HCT116 (cell line): ENCODE results near the gene CLDN12. TPM values are rescaled to one million over a fixed set of nuclear protein-coding genes. Genes with fewer than 3 reads are reported as not detected.
"Not testable (repeated sequence)": the region's sequence is repeated elsewhere in the genome, so short reads cannot be mapped to it uniquely, and the experiment has no call there.

Experiments used
- ATAC-seq: fragments of 200-7000 bp; cut with Tn5 transposase; 2 replicates; pipeline ENCODE4 v1.9.1; 2020; ENCODE audit warnings: mild to moderate bottlenecking, moderate library complexity
- BruUV-seq: library from RNA; stranded (reverse); fragments of 400-500 nt; replicated peaks from 2 replicates; lab custom pipeline; 2021; lab: Mats Ljungman, UMichigan
- CTCF ChIA-PET: fragments of 300-600 bp; sonication (Branson Sonifier 250); formaldehyde crosslinking; loops from one replicate; lab custom pipeline; 2021; ENCODE audit warnings: antibody characterized with exemption; lab: Charles Lee
- POLR2A ChIA-PET: fragments of 300-600, 350-600 bp; sonication (Branson Sonifier 250); formaldehyde crosslinking; loops from one replicate; lab custom pipeline; 2021; ENCODE audit warnings: antibody characterized with exemption; lab: Charles Lee
- RAD21 ChIA-PET, 2 experiments: fragments of 300-600 bp; sonication (Branson Sonifier 250); formaldehyde crosslinking; loops; one replicate each; lab custom pipeline; 2023; ENCODE audit warnings: low total read pairs in 2 of 2; ENCODE audit not compliant: uncharacterized antibody in 2 of 2, unreplicated experiment in 2 of 2, low non-redundant PET in 1 of 2; lab: Charles Lee
- DNase-seq: peaks from one replicate; pipeline ENCODE4 v3.0.0-alpha.2; 2010; ENCODE audit warnings: low read depth, low spot score
- H2AFZ ChIP-seq: fragments of 200-600 bp; shearing (Covaris generic), sonication (generic); 2 replicates; pipeline ENCODE4 v1.6.1; 2017; ENCODE audit warnings: low read depth, mixed run types, mixed read lengths, antibody characterized with exemption, low read length; ENCODE audit not compliant: poor library complexity, severe bottlenecking
- H3K27ac ChIP-seq: 2 replicates; pipeline ENCODE4 v1.5.1; 2012; ENCODE audit warnings: low read depth, low read length
- H3K27me3 ChIP-seq: fragments of 200-600 bp; sonication (generic); 2 replicates; pipeline ENCODE4 v1.6.1; 2016; ENCODE audit warnings: mixed run types, low read length, mixed read lengths; ENCODE audit not compliant: insufficient read depth
- H3K36me3 ChIP-seq, 2 experiments: fragments of 200-500 bp in 1 of 2; fragments of 200-600 bp in 1 of 2; sonication (Bioruptor generic) in 1 of 2; sonication (generic) in 1 of 2; 2 replicates each; pipeline versions ENCODE4 v1.5.1 to v1.6.1; 2014 to 2016; ENCODE audit warnings: low read length in 2 of 2, inconsistent platforms in 1 of 2, mixed read lengths in 1 of 2, mixed run types in 1 of 2; ENCODE audit not compliant: insufficient read depth in 2 of 2, control insufficient read depth in 1 of 2
- H3K4me1 ChIP-seq, 2 experiments: fragments of 200-600 bp in 1 of 2; sonication (generic) in 1 of 2; 2 replicates each; pipeline versions ENCODE4 v1.5.1 to v1.6.1; 2012 to 2017; ENCODE audit warnings: low read length in 2 of 2, inconsistent platforms in 1 of 2, mild to moderate bottlenecking in 1 of 2, mixed read lengths in 1 of 2, mixed run types in 1 of 2, moderate library complexity in 1 of 2; ENCODE audit not compliant: insufficient read depth in 2 of 2, control insufficient read depth in 1 of 2
- H3K4me2 ChIP-seq: fragments of 200-600 bp; sonication (generic); 2 replicates; pipeline ENCODE4 v1.6.1; 2017; ENCODE audit warnings: mixed run types, low read length, mixed read lengths
- H3K4me3 ChIP-seq, 2 experiments: fragments of 200-600 bp in 1 of 2; sonication (generic) in 1 of 2; replicated peaks in 1 of 2; 2 replicates each; pipeline ENCODE4 v1.5.1; 2011 to 2016; ENCODE audit warnings: low read length in 2 of 2, control low read depth in 1 of 2, low read depth in 1 of 2, mild to moderate bottlenecking in 1 of 2, mixed read lengths in 1 of 2, mixed run types in 1 of 2
- H3K79me2 ChIP-seq: fragments of 200-600 bp; sonication (generic); 2 replicates; pipeline ENCODE4 v1.6.1; 2017; ENCODE audit warnings: mild to moderate bottlenecking, mixed run types, low read length, moderate library complexity, mixed read lengths; ENCODE audit not compliant: insufficient read depth
- H3K9ac ChIP-seq: fragments of 200-600 bp; sonication (generic); 2 replicates; pipeline ENCODE4 v1.6.1; 2016; ENCODE audit warnings: low read length, mixed read lengths
- H3K9me2 ChIP-seq: fragments of 200-600 bp; sonication (generic), shearing (Covaris generic); 2 replicates; pipeline ENCODE4 v1.6.1; 2017; ENCODE audit warnings: mixed run types, mild to moderate bottlenecking, moderate library complexity; ENCODE audit not compliant: insufficient read depth
- H3K9me3 ChIP-seq, 2 experiments: fragments of 200-500 bp in 1 of 2; fragments of 200-600 bp in 1 of 2; sonication (Bioruptor generic) in 1 of 2; sonication (generic) in 1 of 2; 2 replicates each; pipeline ENCODE4 v1.6.1; 2014 to 2017; ENCODE audit warnings: low read length in 2 of 2, mixed read lengths in 2 of 2, inconsistent platforms in 1 of 2, low read depth in 1 of 2, mild to moderate bottlenecking in 1 of 2, mixed run types in 1 of 2, moderate library complexity in 1 of 2; ENCODE audit not compliant: control insufficient read depth in 1 of 2, insufficient read depth in 1 of 2
- H4K20me1 ChIP-seq: fragments of 200-600 bp; sonication (generic), shearing (Covaris generic); 2 replicates; pipeline ENCODE4 v1.6.1; 2017; ENCODE audit warnings: mixed run types, mild to moderate bottlenecking, moderate library complexity; ENCODE audit not compliant: insufficient read depth
- CBX3 ChIP-seq: IDR thresholded peaks from 2 replicates; pipeline ENCODE4 v1.6.1; 2012; ENCODE audit warnings: low read depth
- CEBPB ChIP-seq: IDR thresholded peaks from 2 replicates; pipeline ENCODE4 v1.6.1; 2012; ENCODE audit warnings: low read depth
- EZH2phosphoT487 ChIP-seq: fragments of 200-600 bp; IDR thresholded peaks from 2 replicates; pipeline ENCODE4 v1.6.1; 2018; ENCODE audit warnings: antibody characterized with exemption, borderline replicate concordance
- FOSL1 ChIP-seq: IDR thresholded peaks from 2 replicates; pipeline ENCODE4 v1.6.1; 2012; ENCODE audit warnings: low read depth
- JUND ChIP-seq: IDR thresholded peaks from 2 replicates; pipeline ENCODE4 v1.6.1; 2012
- SIN3A ChIP-seq: IDR thresholded peaks from 2 replicates; pipeline ENCODE4 v1.6.1; 2012; ENCODE audit warnings: low read depth
- SRF ChIP-seq: IDR thresholded peaks from 2 replicates; pipeline ENCODE4 v1.6.1; 2012; ENCODE audit warnings: low read depth
- ZNF274 ChIP-seq: fragments of 200-500 bp; sonication (Bioruptor generic); IDR thresholded peaks from 2 replicates; pipeline ENCODE4 v1.6.1; 2014; ENCODE audit warnings: mild to moderate bottlenecking, low read depth, low read length, inconsistent platforms
- intact Hi-C: fragments of 100-400 bp; cut with micrococcal nuclease; formaldehyde crosslinking; loops from 2 replicates; pipeline ENCODE4 v1.10.0; 2022
- total RNA-seq: library from RNA; stranded (reverse); gene quantifications from one replicate; pipeline ENCODE4 v1.2.1, GENCODE V29; 2021; ENCODE audit not compliant: unreplicated experiment

The CLDN12 gene
- total RNA-seq, 1 experiment from 2014 or later: 30.6 TPM

GRCh38 chr7:90461219-90461618 is 58.0 kb downstream of the CLDN12 start:
- ChIA-PET POLR2A (no interaction called here), RAD21 (no interaction called here), CTCF (no interaction called here)
- Histone ChIP-seq H4K20me1 (no peaks in the 10 kb centered on the region), H3K9ac (no peak overlapping the region), H3K9me2 (no peaks in the 10 kb centered on the region), H3K27ac (no peak overlapping the region), H3K27me3 (no peaks in the 10 kb centered on the region), H3K36me3 (no peaks in the 10 kb centered on the region), H3K4me1 (no peaks in the 10 kb centered on the region), H3K4me2 (no peak overlapping the region), H3K79me2 (no peaks in the 10 kb centered on the region), H2AFZ (no peak overlapping the region), H3K9me3 (no peaks in the 10 kb centered on the region), H3K4me3 (no peak overlapping the region)
- TF ChIP-seq SIN3A (no peak), SRF (no peak), CEBPB (no peak), FOSL1 (no peak), JUND (no peak), CBX3 (no peak), EZH2phosphoT487 (no peak), ZNF274 (no peak)
- DNase-seq (no peak), ATAC-seq (no peak)
- BruUV-seq: no TSS peak
- intact Hi-C loops: no loop called here

GRCh38 chr7:90463151-90463628 is 59.9 kb downstream of the CLDN12 start:
- BruUV-seq, H3K9ac ChIP-seq, H3K79me2 ChIP-seq, DNase-seq, H3K27me3 ChIP-seq, ATAC-seq, H3K4me1 ChIP-seq, intact Hi-C loops, H4K20me1 ChIP-seq, H3K9me3 ChIP-seq, H3K27ac ChIP-seq, H3K4me2 ChIP-seq, POLR2A ChIA-PET, H3K9me2 ChIP-seq, CTCF ChIA-PET, H3K4me3 ChIP-seq, RAD21 ChIA-PET, H2AFZ ChIP-seq, H3K36me3 ChIP-seq: not testable (repeated sequence)

Other genes starting within 250 kb of the CLDN12 start
- gene STEAP1, start 249.0 kb upstream of the CLDN12 start, total RNA-seq: 18.8 TPM
- gene STEAP2, start 191.7 kb upstream of the CLDN12 start, total RNA-seq: 13.4 TPM
- gene CFAP69, start 158.3 kb upstream of the CLDN12 start, total RNA-seq: 4.1 TPM
- not detected for gene FAM237B, start 82.2 kb upstream of the CLDN12 start, total RNA-seq
- 36.7 TPM for gene GTPBP10, start 56.7 kb upstream of the CLDN12 start, total RNA-seq
- gene PTTG1IP2, start 66.2 kb downstream of the CLDN12 start, total RNA-seq: not detected
- gene CDK14, start 192.9 kb downstream of the CLDN12 start, total RNA-seq: 10.2 TPM